H1 (cell line): ENCODE measurements around the gene OSBP2. TPM values are rescaled to one million over a fixed set of nuclear protein-coding genes. Genes with fewer than 3 reads are reported as not detected.

Source experiments
- CTCF ChIA-PET: fragments of 300-600 bp; sonication (Branson Sonifier 250); formaldehyde crosslinking; loops from one replicate; lab custom pipeline; 2021; ENCODE audit not compliant: partially characterized antibody; lab: Charles Lee
- POLR2A ChIA-PET: fragments of 300-600 bp; sonication (Branson Sonifier 250); formaldehyde crosslinking; loops from one replicate; lab custom pipeline; 2021; ENCODE audit warnings: inconsistent platforms; ENCODE audit not compliant: partially characterized antibody; lab: Charles Lee
- DNase-seq, 2 experiments: peaks; one replicate each; pipeline versions ENCODE4 v3.0.0 to v3.0.0-alpha.2; 2010 to 2022; ENCODE audit warnings: low spot score in 2 of 2, low read depth in 1 of 2, mixed read lengths in 1 of 2
- FAIRE-seq: peaks from 2 replicates; lab custom pipeline; 2011; peaks lifted over from hg19 to GRCh38; lab: Jason Lieb, UNC
- H2AFZ ChIP-seq: 2 replicates; pipeline ENCODE4 v1.8.1; 2012; ENCODE audit warnings: low read length, inconsistent platforms
- H2AK5ac ChIP-seq: 2 replicates; pipeline ENCODE4 v1.6.1; 2013; ENCODE audit warnings: low read depth, low read length
- H2BK120ac ChIP-seq: replicated peaks from 2 replicates; pipeline ENCODE3; 2013; ENCODE audit warnings: low read depth, low read length, inconsistent platforms
- H2BK12ac ChIP-seq: 2 replicates; pipeline ENCODE4 v1.6.1; 2013; ENCODE audit warnings: low read depth, low read length
- H2BK15ac ChIP-seq: 2 replicates; pipeline ENCODE4 v1.6.1; 2013; ENCODE audit warnings: low read length
- H2BK20ac ChIP-seq: 2 replicates; pipeline ENCODE4 v1.6.1; 2013; ENCODE audit warnings: low read length
- H2BK5ac ChIP-seq: 2 replicates; pipeline ENCODE4 v1.6.1; 2013; ENCODE audit warnings: low read depth, low read length
- H3K14ac ChIP-seq: 2 replicates; pipeline ENCODE4 v1.6.1; 2013; ENCODE audit warnings: inconsistent platforms; ENCODE audit not compliant: insufficient read length
- H3K18ac ChIP-seq: 2 replicates; pipeline ENCODE4 v1.6.1; 2013; ENCODE audit warnings: low read length; ENCODE audit errors: extremely low read depth
- H3K23ac ChIP-seq: 2 replicates; pipeline ENCODE4 v1.6.1; 2013; ENCODE audit warnings: inconsistent platforms; ENCODE audit not compliant: insufficient read length
- H3K23me2 ChIP-seq: 2 replicates; pipeline ENCODE4 v1.6.1; 2013; ENCODE audit warnings: low read depth, low read length
- H3K27ac ChIP-seq: 2 replicates; pipeline ENCODE4 v1.6.1; 2011; ENCODE audit warnings: low read depth, low read length, inconsistent platforms
- H3K27me3 ChIP-seq, 4 experiments: replicated peaks in 1 of 4; 1 replicate in 1 of 4; 2 replicates in 3 of 4; pipeline versions ENCODE4 v1.6.1 to v1.8.1; 2011 to 2013; ENCODE audit warnings: low read length in 3 of 4, mild to moderate bottlenecking in 3 of 4, inconsistent platforms in 2 of 4, mixed read lengths in 2 of 4, moderate library complexity in 1 of 4; ENCODE audit not compliant: control insufficient read depth in 3 of 4, insufficient read depth in 3 of 4; ENCODE audit errors: extremely low read depth in 1 of 4
- H3K36me3 ChIP-seq, 4 experiments: 2 replicates each; pipeline versions ENCODE4 v1.6.1 to v1.8.1; 2011 to 2013; ENCODE audit warnings: mild to moderate bottlenecking in 4 of 4, low read length in 3 of 4, moderate library complexity in 2 of 4, control low read depth in 1 of 4, inconsistent platforms in 1 of 4; ENCODE audit not compliant: insufficient read depth in 4 of 4, control insufficient read depth in 2 of 4
- H3K4ac ChIP-seq: replicated peaks from 2 replicates; pipeline ENCODE3; 2013; ENCODE audit warnings: low read length, low read depth, mixed read lengths, inconsistent platforms; ENCODE audit not compliant: insufficient read length
- H3K4me1 ChIP-seq, 4 experiments: replicated peaks in 1 of 4; 1 replicate in 1 of 4; 2 replicates in 3 of 4; pipeline versions ENCODE4 v1.6.1 to v1.8.1; 2011 to 2013; ENCODE audit warnings: low read length in 3 of 4, inconsistent platforms in 2 of 4, mixed read lengths in 1 of 4; ENCODE audit not compliant: insufficient read depth in 4 of 4, control insufficient read depth in 3 of 4
- H3K4me2 ChIP-seq, 2 experiments: 2 replicates each; pipeline versions ENCODE4 v1.6.1 to v1.8.1; 2011 to 2013; ENCODE audit warnings: low read depth in 2 of 2, low read length in 2 of 2, control low read depth in 1 of 2, inconsistent platforms in 1 of 2, mild to moderate bottlenecking in 1 of 2; ENCODE audit not compliant: insufficient read depth in 1 of 2
- H3K4me3 ChIP-seq, 4 experiments: fragments of 200-600, 300-600 bp in 1 of 4; sonication (generic), shearing (Covaris generic), sonication (Bioruptor Twin) in 1 of 4; 2 replicates each; pipeline versions ENCODE4 v1.5.1 to v1.8.1; 2011 to 2016; ENCODE audit warnings: low read length in 4 of 4, low read depth in 3 of 4, control low read depth in 2 of 4, inconsistent platforms in 2 of 4, mild to moderate bottlenecking in 2 of 4, mixed read lengths in 1 of 4, moderate library complexity in 1 of 4; ENCODE audit not compliant: insufficient read depth in 2 of 4; ENCODE audit errors: extremely low read depth in 1 of 4
- H3K56ac ChIP-seq: replicated peaks from 2 replicates; pipeline ENCODE3; 2013; ENCODE audit warnings: low read depth, mild to moderate bottlenecking, mixed read lengths, low read length, inconsistent platforms; ENCODE audit not compliant: insufficient read length
- H3K79me1 ChIP-seq: 2 replicates; pipeline ENCODE4 v1.6.1; 2013; ENCODE audit warnings: low read depth, low read length, control low read depth
- H3K79me2 ChIP-seq, 2 experiments: 2 replicates each; pipeline versions ENCODE4 v1.6.1 to v1.8.1; 2012 to 2013; ENCODE audit warnings: low read length in 2 of 2, mild to moderate bottlenecking in 2 of 2, inconsistent platforms in 1 of 2; ENCODE audit not compliant: insufficient read depth in 2 of 2, control insufficient read depth in 1 of 2
- H3K9ac ChIP-seq, 4 experiments: replicated peaks in 1 of 4; 1 replicate in 1 of 4; 2 replicates in 3 of 4; pipeline versions ENCODE4 v1.6.1 to v1.8.1; 2011 to 2013; ENCODE audit warnings: low read depth in 3 of 4, low read length in 3 of 4, control low read depth in 2 of 4, mild to moderate bottlenecking in 2 of 4, moderate library complexity in 2 of 4, inconsistent platforms in 1 of 4; ENCODE audit errors: extremely low read depth in 1 of 4
- H3K9me3 ChIP-seq, 2 experiments: 2 replicates each; pipeline versions ENCODE4 v1.6.1 to v1.8.1; 2012 to 2013; ENCODE audit warnings: mild to moderate bottlenecking in 2 of 2, moderate library complexity in 2 of 2, control low read depth in 1 of 2, inconsistent platforms in 1 of 2, low read depth in 1 of 2, low read length in 1 of 2, mixed read lengths in 1 of 2; ENCODE audit not compliant: insufficient read depth in 2 of 2
- H4K20me1 ChIP-seq, 2 experiments: replicated peaks in 1 of 2; 2 replicates each; pipeline versions ENCODE3 to v1.8.1; 2011 to 2013; ENCODE audit warnings: inconsistent platforms in 2 of 2, low read length in 2 of 2, mild to moderate bottlenecking in 1 of 2; ENCODE audit not compliant: insufficient read depth in 2 of 2, control insufficient read depth in 1 of 2
- H4K5ac ChIP-seq: 2 replicates; pipeline ENCODE4 v1.6.1; 2013; ENCODE audit warnings: low read length, low read depth, mixed read lengths, inconsistent platforms; ENCODE audit not compliant: insufficient read length
- H4K8ac ChIP-seq: 2 replicates; pipeline ENCODE4 v1.8.0; 2013; ENCODE audit warnings: mild to moderate bottlenecking, moderate library complexity, low read length, inconsistent platforms; ENCODE audit not compliant: insufficient read depth; ENCODE audit errors: extremely low read depth
- H4K91ac ChIP-seq: replicated peaks from 2 replicates; pipeline ENCODE3; 2013; ENCODE audit warnings: low read length, mixed read lengths, inconsistent platforms; ENCODE audit not compliant: insufficient read length
- HDAC2 ChIP-seq, 2 experiments: fragments of 300-600 bp in 1 of 2; sonication (generic) in 1 of 2; IDR thresholded peaks; 2 replicates each; pipeline ENCODE4 v1.6.1; 2011 to 2012; ENCODE audit warnings: low read depth in 2 of 2, low read length in 2 of 2, mild to moderate bottlenecking in 2 of 2, moderate library complexity in 2 of 2, borderline replicate concordance in 1 of 2, inconsistent platforms in 1 of 2
- WGBS, 2 experiments: shearing (Covaris generic) in 1 of 2; methylation state at CpG; one replicate each; pipeline versions ENCODE4 v1.1.6 to v1.1.7; 2013 to 2015; ENCODE audit warnings: low lambda C conversion rate in 2 of 2, mixed read lengths in 2 of 2, inconsistent platforms in 1 of 2, low coverage in 1 of 2, missing lambda C conversion rate in 1 of 2; ENCODE audit not compliant: insufficient replicate concordance in 2 of 2, insufficient coverage in 1 of 2, insufficient read length in 1 of 2; ENCODE audit errors: extremely low coverage in 1 of 2, missing lambda C conversion rate in 1 of 2; 5-methylcytosine and 5-hydroxymethylcytosine counted together
- polyA plus RNA-seq, 7 experiments: library from polyadenylated mRNA; depleted of rRNA in 3 of 7; stranded (reverse) in 5 of 7; unstranded in 2 of 7; fragments of >200 nt in 5 of 7; fragments of 200-250 nt in 2 of 7; gene quantifications; 1 replicate in 5 of 7; 2 replicates in 1 of 7; 4 replicates in 1 of 7; pipeline versions ENCODE4 v1.2.1 to v1.2.3, GENCODE V29; 2011 to 2013; ENCODE audit warnings: missing spikeins in 2 of 7, mixed read lengths in 2 of 7
- total RNA-seq: library from RNA; stranded (reverse); fragmentation: NEBNext Ultra II Directional; extraction: Animal tissue kit (Norgen Biotek cat#: 25700); gene quantifications from 2 replicates; pipeline ENCODE4 v1.2.1, GENCODE V29; 2021

Gene OSBP2
- total and polyA plus RNA-seq, 2 of the 8 experiments (the other 6 are each of a cell fraction or from before 2014, with no cell fraction given) = 3.4 to 3.7 TPM

DNA sequence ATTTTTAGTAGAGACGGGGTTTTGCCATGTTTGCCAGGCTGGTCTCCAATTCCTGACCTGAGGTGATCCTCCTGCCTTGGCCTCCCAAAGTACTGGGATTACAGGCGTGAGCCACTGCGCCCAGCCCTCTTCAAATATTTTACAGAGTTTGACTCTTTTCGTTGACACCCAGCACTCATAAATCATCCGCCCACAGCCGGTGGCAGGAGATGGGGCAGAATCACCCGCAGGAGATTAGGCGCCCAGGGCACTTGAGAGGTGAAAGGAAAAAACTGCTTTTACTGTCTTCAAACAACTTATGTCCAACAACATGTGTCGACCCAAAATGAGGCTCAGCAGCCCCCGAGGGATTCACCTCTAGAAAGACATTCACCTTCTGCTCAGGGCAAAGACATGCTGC is 56.9 kb downstream of the OSBP2 start:
- no peak overlapping the region for H3K4me2 ChIP-seq
- no peaks in the 10 kb centered on the region for H4K20me1 ChIP-seq
- H2AFZ ChIP-seq = no peak overlapping the region
- TF ChIP-seq HDAC2 (IDR thresholded peaks at IDR 0.05; ENCODE audit: borderline replicate concordance in 1 of 2, low read depth in 2 of 2, low read length in 2 of 2) = no peak
- no peak overlapping the region for H2BK120ac ChIP-seq
- no peak overlapping the region for H2AK5ac ChIP-seq
- H3K79me1 ChIP-seq = no peaks in the 10 kb centered on the region
- H3K23me2 ChIP-seq = no peaks in the 10 kb centered on the region
- no peak overlapping the region for H2BK20ac ChIP-seq
- no peak overlapping the region for H4K5ac ChIP-seq
- no peak overlapping the region for H3K27ac ChIP-seq
- H3K18ac ChIP-seq = no peak overlapping the region
- H3K79me2 ChIP-seq = no peaks in the 10 kb centered on the region
- ChIA-PET POLR2A (interaction anchor here (0.8 kb wide), 1 partner anchor 9 kb away, joined by 3 read pairs; no protein-coding TSS in a partner anchor), CTCF (interaction anchor here (1.8 to 6.8 kb wide), 2 partner anchors 116 to 140 kb away, joined by 4 to 137 read pairs; partner anchors contain the start of gene SLC35E4)
- no peak overlapping the region for H3K23ac ChIP-seq
- peak overlapping the region; percentile 54; the same call in 1 of the 2 replicates for H4K8ac ChIP-seq
- H2BK15ac ChIP-seq = no peak overlapping the region
- no peak overlapping the region for H2BK5ac ChIP-seq
- H3K4me3 ChIP-seq = no peak overlapping the region
- no peak overlapping the region for H4K91ac ChIP-seq
- DNase-seq (no peak), FAIRE-seq (no peak)
- peaks cover 0 to 3% (median 0%) of the 10 kb centered on the region in 4 experiments; a peak in 2 of 7 replicates for H3K4me1 ChIP-seq
- H3K9me3 ChIP-seq = 0 out of 4 replicates have a peak, but pooled peaks cover 2 to 5% of the 10 kb centered on the region in 2 experiments
- no peak overlapping the region for H3K14ac ChIP-seq
- no peak overlapping the region for H3K9ac ChIP-seq
- no peak overlapping the region for H3K4ac ChIP-seq
- WGBS, 2 experiments = 91% methylated on average over 10 of the region's 10 CpGs; no CpG with 5 or more reads in 1 of the 2 experiments
- no peaks in the 10 kb centered on the region for H3K36me3 ChIP-seq
- H3K27me3 ChIP-seq = no peaks in the 10 kb centered on the region
- no peak overlapping the region for H2BK12ac ChIP-seq
- H3K56ac ChIP-seq = no peak overlapping the region
